ENCODE measurements around the gene RPIA.

Gene RPIA

DNA sequence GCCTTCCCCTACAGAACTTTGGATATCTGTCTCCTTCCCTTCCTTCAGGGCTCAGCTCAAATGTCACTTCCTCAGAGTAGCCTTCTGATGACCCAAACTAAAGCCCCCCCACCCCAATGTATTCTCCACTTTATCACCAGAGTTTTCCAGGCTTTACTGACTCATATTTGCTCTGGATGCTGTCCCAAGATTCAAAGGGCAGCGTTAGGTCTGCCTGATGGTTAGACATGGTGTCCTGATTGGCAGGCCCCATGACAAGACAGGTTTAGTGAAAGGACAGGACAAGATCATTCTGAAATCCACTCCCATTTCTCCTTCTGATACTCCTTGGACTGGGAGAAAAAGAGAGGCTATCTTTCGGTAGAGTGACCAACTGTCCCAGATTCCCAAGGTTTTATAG is 22.6 kb upstream of the RPIA start:
- WGBS (ENCODE audit: insufficient coverage), result 100% methylated on average over 1 of the region's 2 CpGs
- CTCF ChIA-PET, result interaction anchor here (1.0 to 13.7 kb wide), 14 partner anchors 15 to 478 kb away, joined by 3 to 265 read pairs (median 3); no protein-coding TSS in a partner anchor
- POLR2A ChIA-PET, result no interaction called here
- H3K4me3 ChIP-seq (ENCODE audit: control insufficient read depth in 1 of 7, extremely low read depth in 1 of 7, insufficient read depth in 4 of 7, low read depth in 2 of 7, low read length in 6 of 7), result no peak overlapping the region
- H3K27ac ChIP-seq (ENCODE audit: insufficient read depth in 1 of 2, low read depth in 1 of 2, low read length in 2 of 2, poor library complexity in 1 of 2, severe bottlenecking in 2 of 2), result no peak overlapping the region
- no peak for DNase-seq
- no peaks in the 10 kb centered on the region for H3K4me1 ChIP-seq (ENCODE audit: control extremely low read depth in 1 of 4, control insufficient read depth in 4 of 4, insufficient read depth in 4 of 4, low read length in 3 of 4)
- H3K9me3 ChIP-seq (ENCODE audit: control extremely low read depth in 1 of 5, control insufficient read depth in 4 of 5, insufficient read depth in 2 of 5, low read depth in 1 of 5, low read length in 4 of 5), result peaks cover 0 to under 1% (median 0%) of the 10 kb centered on the region in 5 experiments
- H3K36me3 ChIP-seq (ENCODE audit: control insufficient read depth in 4 of 4, insufficient read depth in 4 of 4, low read length in 3 of 4), result no peaks in the 10 kb centered on the region
- H3K27me3 ChIP-seq (replicated peaks in 2 of 5; ENCODE audit: control insufficient read depth in 4 of 5, insufficient read depth in 5 of 5, low read length in 4 of 5), result no peaks in the 10 kb centered on the region

DNA sequence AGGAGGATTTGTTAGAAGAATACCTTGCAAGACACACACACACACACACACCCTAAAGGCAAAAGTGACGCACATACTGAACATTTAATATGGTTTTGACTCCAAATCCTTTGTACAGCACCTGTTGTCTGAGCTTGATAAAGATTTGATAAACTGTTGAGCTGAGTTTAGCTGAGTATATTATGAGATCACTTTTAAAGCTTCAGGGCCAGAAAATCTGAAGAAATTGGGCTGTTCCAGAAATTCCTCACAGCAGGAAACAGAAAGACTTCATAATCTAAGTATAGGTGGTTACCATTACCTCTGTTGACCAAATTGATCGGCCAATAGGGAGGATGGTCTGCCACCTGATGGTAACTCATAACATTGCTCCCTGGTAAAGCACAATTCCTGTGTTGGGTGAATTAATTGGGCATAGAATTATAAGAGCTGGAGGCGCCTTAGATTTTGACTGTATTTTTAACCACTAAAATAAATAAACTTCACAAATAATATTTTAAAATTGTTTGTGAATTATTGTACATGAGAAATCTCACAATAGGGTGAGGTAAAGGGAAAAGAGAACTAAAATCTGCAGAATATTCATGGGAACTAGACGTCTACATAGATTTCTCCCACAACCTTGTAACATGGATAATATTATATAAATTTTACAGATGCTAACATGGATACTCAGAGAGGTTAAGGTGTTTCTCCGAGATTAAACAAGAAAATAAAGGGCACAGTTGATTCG is 21.8 kb upstream of the RPIA start:
- DNase-seq, result peak; percentile 39 to 59 (median 46)
- WGBS (ENCODE audit: insufficient coverage), result 100% methylated on average over 1 of the region's 6 CpGs
- no peaks in the 10 kb centered on the region for H3K27me3 ChIP-seq (replicated peaks in 2 of 5; ENCODE audit: control insufficient read depth in 4 of 5, insufficient read depth in 5 of 5, low read length in 4 of 5)
- ChIA-PET POLR2A (no interaction called here), CTCF (interaction anchor here (1.0 to 13.7 kb wide), 14 partner anchors 11 to 479 kb away, joined by 3 to 265 read pairs (median 4); no protein-coding TSS in a partner anchor)
- H3K4me1 ChIP-seq (ENCODE audit: control extremely low read depth in 1 of 4, control insufficient read depth in 4 of 4, insufficient read depth in 4 of 4, low read length in 3 of 4), result no peaks in the 10 kb centered on the region
- no peak overlapping the region for H3K27ac ChIP-seq (ENCODE audit: insufficient read depth in 1 of 2, low read depth in 1 of 2, low read length in 2 of 2, poor library complexity in 1 of 2, severe bottlenecking in 2 of 2)
- no peaks in the 10 kb centered on the region for H3K9me3 ChIP-seq (ENCODE audit: control extremely low read depth in 1 of 5, control insufficient read depth in 4 of 5, insufficient read depth in 2 of 5, low read depth in 1 of 5, low read length in 4 of 5)
- H3K36me3 ChIP-seq (ENCODE audit: control insufficient read depth in 4 of 4, insufficient read depth in 4 of 4, low read length in 3 of 4), result no peaks in the 10 kb centered on the region
- H3K4me3 ChIP-seq (ENCODE audit: control insufficient read depth in 1 of 7, extremely low read depth in 1 of 7, insufficient read depth in 4 of 7, low read depth in 2 of 7, low read length in 6 of 7), result no peak overlapping the region

DNA sequence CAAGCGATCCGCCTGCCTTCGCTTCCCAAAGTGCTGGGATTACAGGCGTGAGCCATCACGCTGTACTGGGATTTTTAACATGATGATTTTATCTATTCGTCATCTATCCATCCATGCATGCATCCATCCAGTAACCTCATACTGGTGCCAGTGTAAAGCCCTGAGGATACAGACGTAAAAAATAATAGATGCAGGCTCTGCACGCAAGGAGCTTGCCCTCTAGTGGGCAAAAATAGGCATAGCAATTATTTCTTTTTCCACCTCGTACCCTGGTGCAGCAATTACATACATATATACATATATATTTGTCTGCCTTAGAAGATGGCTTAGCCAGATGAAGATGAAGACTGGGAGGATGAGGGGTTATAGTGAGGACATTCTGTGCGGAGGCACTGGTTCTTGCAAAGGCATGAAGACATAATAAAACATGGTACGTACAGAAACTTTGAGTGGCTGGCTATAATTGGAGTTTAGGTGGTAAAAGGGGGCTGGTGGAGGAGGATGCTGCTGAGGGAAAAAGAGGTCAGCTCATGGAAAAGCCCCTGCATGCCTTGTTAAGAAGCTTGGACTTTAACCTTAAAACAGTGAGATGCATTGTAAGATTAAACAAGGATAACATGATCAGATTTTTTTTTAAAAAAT is 19.6 kb upstream of the RPIA start:
- ChIA-PET POLR2A (interaction anchor here (0.6 to 1.2 kb wide), 3 partner anchors 44 to 197 kb away, joined by 3 to 4 read pairs (median 3); no protein-coding TSS in a partner anchor), CTCF (interaction anchor here (0.6 to 13.7 kb wide), 17 partner anchors 8 to 96 kb away, joined by 3 to 265 read pairs (median 5); partner anchors contain the start of gene RPIA)
- Histone ChIP-seq H3K4me1 (ENCODE audit: control extremely low read depth in 1 of 4, control insufficient read depth in 4 of 4, insufficient read depth in 4 of 4, low read length in 3 of 4) (no peaks in the 10 kb centered on the region), H3K36me3 (ENCODE audit: control insufficient read depth in 4 of 4, insufficient read depth in 4 of 4, low read length in 3 of 4) (no peaks in the 10 kb centered on the region), H3K27me3 (replicated peaks in 2 of 5; ENCODE audit: control insufficient read depth in 4 of 5, insufficient read depth in 5 of 5, low read length in 4 of 5) (no peaks in the 10 kb centered on the region), H3K4me3 (ENCODE audit: control insufficient read depth in 1 of 7, extremely low read depth in 1 of 7, insufficient read depth in 4 of 7, low read depth in 2 of 7, low read length in 6 of 7) (no peak overlapping the region), H3K27ac (ENCODE audit: insufficient read depth in 1 of 2, low read depth in 1 of 2, low read length in 2 of 2, poor library complexity in 1 of 2, severe bottlenecking in 2 of 2) (no peak overlapping the region), H3K9me3 (ENCODE audit: control extremely low read depth in 1 of 5, control insufficient read depth in 4 of 5, insufficient read depth in 2 of 5, low read depth in 1 of 5, low read length in 4 of 5) (no peaks in the 10 kb centered on the region)
- 80% methylated on average over 8 of the region's 11 CpGs for WGBS (ENCODE audit: insufficient coverage)
- peak; percentile 39 to 69 (median 62) for DNase-seq

DNA sequence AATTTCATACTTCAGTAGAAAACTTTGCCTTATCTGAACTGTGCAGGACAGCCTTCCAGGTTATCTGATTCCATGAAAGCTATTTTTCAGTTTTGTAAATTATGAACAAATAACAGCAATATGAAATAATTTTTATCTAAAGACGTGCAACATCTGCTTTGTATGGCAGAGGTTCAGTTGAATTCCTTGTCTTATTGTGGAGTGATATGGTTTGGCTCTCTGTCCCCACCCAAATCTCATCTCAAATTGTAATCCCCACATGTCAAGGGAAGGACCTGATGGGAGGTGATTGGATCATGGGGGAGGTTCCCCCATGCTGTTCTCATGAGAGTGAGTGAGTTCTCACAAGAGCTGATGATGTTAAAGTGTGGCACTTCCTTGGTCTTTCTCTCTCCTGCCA is 18.1 kb upstream of the RPIA start:
- no peaks in the 10 kb centered on the region for H3K27me3 ChIP-seq (replicated peaks in 2 of 5; ENCODE audit: control insufficient read depth in 4 of 5, insufficient read depth in 5 of 5, low read length in 4 of 5)
- H3K4me1 ChIP-seq (ENCODE audit: control extremely low read depth in 1 of 4, control insufficient read depth in 4 of 4, insufficient read depth in 4 of 4, low read length in 3 of 4), result no peaks in the 10 kb centered on the region
- H3K36me3 ChIP-seq (ENCODE audit: control insufficient read depth in 4 of 4, insufficient read depth in 4 of 4, low read length in 3 of 4), result no peaks in the 10 kb centered on the region
- no CpG with 5 or more reads among the region's 1 CpG for WGBS (ENCODE audit: insufficient coverage)
- DNase-seq, result peak in 1 of 3 donors; percentile 26
- ChIA-PET CTCF (interaction anchor here (1.4 to 13.7 kb wide), 5 partner anchors 12 to 84 kb away, joined by 5 to 265 read pairs (median 12); partner anchors contain the start of gene RPIA), POLR2A (no interaction called here)
- no peaks in the 10 kb centered on the region for H3K9me3 ChIP-seq (ENCODE audit: control extremely low read depth in 1 of 5, control insufficient read depth in 4 of 5, insufficient read depth in 2 of 5, low read depth in 1 of 5, low read length in 4 of 5)
- H3K27ac ChIP-seq (ENCODE audit: insufficient read depth in 1 of 2, low read depth in 1 of 2, low read length in 2 of 2, poor library complexity in 1 of 2, severe bottlenecking in 2 of 2), result no peak overlapping the region
- H3K4me3 ChIP-seq (ENCODE audit: control insufficient read depth in 1 of 7, extremely low read depth in 1 of 7, insufficient read depth in 4 of 7, low read depth in 2 of 7, low read length in 6 of 7), result no peak overlapping the region

DNA sequence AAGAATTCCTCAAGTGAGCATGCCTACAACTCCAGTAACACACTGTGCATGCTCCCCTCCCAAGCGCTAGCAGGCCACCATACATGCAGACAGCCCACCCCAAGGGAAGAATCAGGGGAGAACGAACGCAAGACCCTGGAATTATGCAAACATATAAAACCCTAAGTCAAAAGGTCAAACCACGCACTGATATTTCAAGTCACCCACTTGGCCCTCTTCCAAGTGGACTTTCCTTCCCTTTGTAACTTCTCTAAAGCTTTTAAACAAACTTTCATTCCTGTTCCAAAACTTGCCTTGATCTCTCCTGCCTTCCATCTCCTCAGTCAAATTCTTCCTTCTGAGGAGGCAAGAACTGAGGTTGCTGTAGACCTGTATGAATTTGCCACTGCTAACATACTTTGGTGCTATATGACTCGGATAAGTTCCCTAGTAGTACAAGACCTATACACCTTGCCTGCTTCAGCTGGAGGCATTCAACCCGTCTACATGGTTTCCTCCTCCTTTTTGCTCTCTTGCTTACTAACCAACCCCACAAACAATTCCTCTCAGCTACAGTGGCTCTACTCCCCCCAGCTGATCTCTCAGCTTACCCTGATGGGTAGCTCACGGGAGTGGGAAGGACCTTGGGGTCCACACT is 11.1 kb upstream of the RPIA start:
- no peak overlapping the region for H3K27ac ChIP-seq (ENCODE audit: insufficient read depth in 1 of 2, low read depth in 1 of 2, low read length in 2 of 2, poor library complexity in 1 of 2, severe bottlenecking in 2 of 2)
- H3K27me3 ChIP-seq (replicated peaks in 2 of 5; ENCODE audit: control insufficient read depth in 4 of 5, insufficient read depth in 5 of 5, low read length in 4 of 5), result no peaks in the 10 kb centered on the region
- peak in 1 of 3 donors; percentile 21 for DNase-seq
- H3K36me3 ChIP-seq (ENCODE audit: control insufficient read depth in 4 of 4, insufficient read depth in 4 of 4, low read length in 3 of 4), result no peaks in the 10 kb centered on the region
- CTCF ChIA-PET, result interaction anchor here (0.9 to 1.9 kb wide), 7 partner anchors 8 to 98 kb away, joined by 3 to 9 read pairs (median 3); partner anchors contain the start of gene RPIA
- H3K9me3 ChIP-seq (ENCODE audit: control extremely low read depth in 1 of 5, control insufficient read depth in 4 of 5, insufficient read depth in 2 of 5, low read depth in 1 of 5, low read length in 4 of 5), result peaks cover 2 to 13% (median 4%) of the 10 kb centered on the region in 5 experiments
- H3K4me3 ChIP-seq (ENCODE audit: control insufficient read depth in 1 of 7, extremely low read depth in 1 of 7, insufficient read depth in 4 of 7, low read depth in 2 of 7, low read length in 6 of 7), result no peak overlapping the region
- H3K4me1 ChIP-seq (ENCODE audit: control extremely low read depth in 1 of 4, control insufficient read depth in 4 of 4, insufficient read depth in 4 of 4, low read length in 3 of 4), result no peaks in the 10 kb centered on the region
- POLR2A ChIA-PET, result no interaction called here
- WGBS (ENCODE audit: insufficient coverage), result 90% methylated on average over 7 of the region's 7 CpGs

DNA sequence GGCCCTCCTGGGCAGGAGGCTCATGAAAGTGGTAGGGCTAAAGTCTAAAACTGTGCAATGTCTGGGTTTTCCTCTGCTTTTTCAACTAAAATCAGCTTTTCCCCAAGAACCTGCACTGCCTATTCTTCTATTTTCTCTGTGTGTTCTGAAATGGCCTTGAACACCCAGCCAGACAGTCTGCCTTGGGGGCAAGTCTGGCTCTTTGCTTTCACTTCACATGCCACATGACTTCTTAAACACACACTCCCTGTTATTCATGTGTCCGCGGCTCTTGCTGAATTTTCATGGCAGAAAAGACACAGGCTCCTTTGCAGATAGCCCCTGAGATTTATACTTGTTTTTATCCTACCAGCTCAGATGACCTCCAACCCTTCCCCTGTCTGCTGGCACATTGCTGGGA is 10.6 kb upstream of the RPIA start:
- H3K27ac ChIP-seq (ENCODE audit: insufficient read depth in 1 of 2, low read depth in 1 of 2, low read length in 2 of 2, poor library complexity in 1 of 2, severe bottlenecking in 2 of 2), result no peak overlapping the region
- H3K36me3 ChIP-seq (ENCODE audit: control insufficient read depth in 4 of 4, insufficient read depth in 4 of 4, low read length in 3 of 4), result no peaks in the 10 kb centered on the region
- peaks cover 2 to 13% (median 4%) of the 10 kb centered on the region in 5 experiments for H3K9me3 ChIP-seq (ENCODE audit: control extremely low read depth in 1 of 5, control insufficient read depth in 4 of 5, insufficient read depth in 2 of 5, low read depth in 1 of 5, low read length in 4 of 5)
- DNase-seq, result no peak
- ChIA-PET POLR2A (no interaction called here), CTCF (interaction anchor here (1.1 to 1.9 kb wide), 3 partner anchors 9 to 25 kb away, joined by 3 to 9 read pairs (median 4); no protein-coding TSS in a partner anchor)
- H3K27me3 ChIP-seq (replicated peaks in 2 of 5; ENCODE audit: control insufficient read depth in 4 of 5, insufficient read depth in 5 of 5, low read length in 4 of 5), result no peaks in the 10 kb centered on the region
- no peak overlapping the region for H3K4me3 ChIP-seq (ENCODE audit: control insufficient read depth in 1 of 7, extremely low read depth in 1 of 7, insufficient read depth in 4 of 7, low read depth in 2 of 7, low read length in 6 of 7)
- no peaks in the 10 kb centered on the region for H3K4me1 ChIP-seq (ENCODE audit: control extremely low read depth in 1 of 4, control insufficient read depth in 4 of 4, insufficient read depth in 4 of 4, low read length in 3 of 4)
- WGBS (ENCODE audit: insufficient coverage), result 100% methylated on average over 2 of the region's 2 CpGs

All from common myeloid progenitor, CD34-positive (primary cell).